WTC11 (cell line): ENCODE data around the gene ACSBG1. TPM values are rescaled to one million over a fixed set of nuclear protein-coding genes. Genes with fewer than 3 reads are reported as not detected.
"Not testable (repeated sequence)": the region's sequence is repeated elsewhere in the genome, so short reads cannot be mapped to it uniquely, and the experiment has no call there.

Experiments
- ATAC-seq: fragments of 200-7000 bp; cut with Tn5 transposase; 2 replicates; pipeline ENCODE4 v1.10.0; 2021; ENCODE audit warnings: mild to moderate bottlenecking, moderate library complexity
- CTCF ChIA-PET: fragments of 300-600 bp; sonication (Branson Sonifier 250); formaldehyde crosslinking; loops from one replicate; lab custom pipeline; 2021; ENCODE audit warnings: antibody characterized with exemption; lab: Charles Lee
- POLR2A ChIA-PET: fragments of 350-600 bp; sonication (Branson Sonifier 250); formaldehyde crosslinking; loops from one replicate; lab custom pipeline; 2021; ENCODE audit warnings: antibody characterized with exemption; lab: Charles Lee
- DNase-seq: peaks from one replicate; pipeline ENCODE4 v3.0.0; 2021; ENCODE audit warnings: low spot score
- H3K27ac Mint-ChIP-seq: 2 replicates; pipeline ENCODE4 v1.8.0; 2021; ENCODE audit warnings: mixed read lengths
- H3K27me3 Mint-ChIP-seq: 2 replicates; pipeline ENCODE4 v1.8.0; 2021; ENCODE audit warnings: low read depth, mild to moderate bottlenecking, moderate library complexity, mixed read lengths
- H3K36me3 Mint-ChIP-seq: 2 replicates; pipeline ENCODE4 v1.8.0; 2021; ENCODE audit warnings: mixed read lengths
- H3K4me1 Mint-ChIP-seq: 2 replicates; pipeline ENCODE4 v1.8.0; 2022; ENCODE audit warnings: mixed read lengths
- H3K4me3 Mint-ChIP-seq: 2 replicates; pipeline ENCODE4 v1.8.0; 2021; ENCODE audit warnings: mild to moderate bottlenecking, moderate library complexity, mixed read lengths
- H3K9me3 Mint-ChIP-seq: 2 replicates; pipeline ENCODE4 v1.8.0; 2021; ENCODE audit warnings: mixed read lengths
- FOXJ3 ChIP-seq: sonication (generic); formaldehyde crosslinking; IDR thresholded peaks from 2 replicates; pipeline ENCODE4 v1.9.0; 2021; ENCODE audit warnings: missing genetic modification reagents, mild to moderate bottlenecking, borderline replicate concordance
- FOXP1 ChIP-seq: sonication (generic); formaldehyde crosslinking; IDR thresholded peaks from 2 replicates; pipeline ENCODE4 v1.8.0; 2022; ENCODE audit warnings: missing genetic modification reagents, mild to moderate bottlenecking, moderate library complexity, borderline replicate concordance
- GTF2I ChIP-seq: fragments of 250-450 bp; sonication (Bioruptor Pico); conservative IDR thresholded peaks from 2 replicates; pipeline ENCODE4 v1.4.0; 2021; ENCODE audit warnings: mild to moderate bottlenecking
- MXD4 ChIP-seq: fragments of 250-450 bp; sonication (Bioruptor Pico); IDR thresholded peaks from 2 replicates; pipeline ENCODE4 v1.8.0; 2021; ENCODE audit warnings: mild to moderate bottlenecking, moderate library complexity, borderline replicate concordance
- NFE2L1 ChIP-seq: sonication (generic); formaldehyde crosslinking; IDR thresholded peaks from 2 replicates; pipeline ENCODE4 v1.8.1; 2023; ENCODE audit warnings: missing genetic modification reagents
- RELA ChIP-seq: sonication (generic); formaldehyde crosslinking; IDR thresholded peaks from 2 replicates; pipeline ENCODE4 v1.8.1; 2022; ENCODE audit warnings: missing genetic modification reagents, mild to moderate bottlenecking, borderline replicate concordance
- ZBTB21 ChIP-seq: sonication (generic); formaldehyde crosslinking; IDR thresholded peaks from 2 replicates; pipeline ENCODE4 v1.8.1; 2023; ENCODE audit warnings: mild to moderate bottlenecking, missing genetic modification reagents, borderline replicate concordance
- ZNF671 ChIP-seq: fragments of 250-450 bp; sonication (Bioruptor Pico); IDR thresholded peaks from 2 replicates; pipeline ENCODE4 v1.8.0; 2021; ENCODE audit warnings: mild to moderate bottlenecking
- total RNA-seq: library from RNA; stranded (reverse); gene quantifications from 3 replicates; pipeline ENCODE4 v1.2.3, GENCODE V29; 2021
- TF ChIP-seq, protein P1 (sequence below): fragments of 250-450 bp; sonication (Bioruptor Pico); IDR thresholded peaks from 2 replicates; pipeline ENCODE4 v1.9.0; 2021; ENCODE audit warnings: mild to moderate bottlenecking
- TF ChIP-seq, protein P2 (sequence below): sonication (generic); formaldehyde crosslinking; IDR thresholded peaks from 2 replicates; pipeline ENCODE4 v1.8.1; 2022; ENCODE audit warnings: mild to moderate bottlenecking, missing genetic modification reagents, moderate library complexity, borderline replicate concordance
- TF ChIP-seq, protein P3 (sequence below): sonication (generic); formaldehyde crosslinking; IDR thresholded peaks from 2 replicates; pipeline ENCODE4 v1.8.0; 2022; ENCODE audit warnings: mild to moderate bottlenecking, missing genetic modification reagents
- TF ChIP-seq, protein P4 (sequence below): fragments of 250-450 bp; sonication (Bioruptor Pico); conservative IDR thresholded peaks from 2 replicates; pipeline ENCODE4 v1.9.0; 2021; ENCODE audit warnings: mild to moderate bottlenecking
- TF ChIP-seq, protein P5 (sequence below): sonication (generic); formaldehyde crosslinking; IDR thresholded peaks from 2 replicates; pipeline ENCODE4 v1.8.1; 2022; ENCODE audit warnings: low read depth, missing genetic modification reagents, borderline replicate concordance
- TF ChIP-seq, protein P6 (sequence below): sonication (generic); formaldehyde crosslinking; conservative IDR thresholded peaks from 2 replicates; pipeline ENCODE4 v1.8.1; 2023; ENCODE audit warnings: mild to moderate bottlenecking, low read depth, missing genetic modification reagents, moderate library complexity
- TF ChIP-seq, protein P7 (sequence below): sonication (generic); formaldehyde crosslinking; IDR thresholded peaks from 2 replicates; pipeline ENCODE4 v1.8.0; 2022; ENCODE audit warnings: mild to moderate bottlenecking, missing genetic modification reagents
- TF ChIP-seq, protein P8 (sequence below): sonication (generic); formaldehyde crosslinking; IDR thresholded peaks from 2 replicates; pipeline ENCODE4 v1.8.1; 2023; ENCODE audit warnings: mild to moderate bottlenecking, missing genetic modification reagents, borderline replicate concordance
- TF ChIP-seq, protein P9 (sequence below): fragments of 250-450 bp; sonication (Bioruptor Pico); IDR thresholded peaks from 2 replicates; pipeline ENCODE4 v1.8.0; 2021; ENCODE audit warnings: mild to moderate bottlenecking

ACSBG1 gene
- total RNA-seq, 1 experiment from 2014 or later, result 5.8 TPM

DNA sequence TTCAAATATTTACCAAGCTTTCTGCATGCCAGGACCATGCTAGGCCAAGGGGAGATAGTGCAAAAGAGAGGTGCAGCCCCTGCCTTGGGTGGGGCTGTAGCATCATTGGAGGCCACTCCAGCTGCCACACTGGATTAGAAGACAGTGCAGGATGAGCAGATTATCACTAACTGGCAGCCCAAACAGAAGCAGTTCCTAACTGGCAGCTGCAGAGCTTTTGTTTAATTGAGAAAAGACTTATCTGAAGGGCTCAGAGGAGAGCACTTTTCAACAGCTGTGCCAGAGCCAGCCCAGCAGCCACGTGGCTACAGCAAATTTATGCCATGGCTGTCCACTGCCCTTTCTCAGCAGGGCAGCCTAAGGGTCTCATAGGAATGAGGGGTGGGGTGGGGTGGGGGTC, 13.5 kb upstream of the ACSBG1 start:
- CTCF ChIA-PET, result interaction anchor here (0.6 kb wide), 1 partner anchor 134 kb away, joined by 4 read pairs; no protein-coding TSS in a partner anchor
- H3K9me3 Mint-ChIP-seq, result peaks cover 13% of the 10 kb centered on the region
- H3K4me3 Mint-ChIP-seq, result no peak overlapping the region
- H3K27ac Mint-ChIP-seq, result no peak overlapping the region
- TF ChIP-seq, protein P1, sequence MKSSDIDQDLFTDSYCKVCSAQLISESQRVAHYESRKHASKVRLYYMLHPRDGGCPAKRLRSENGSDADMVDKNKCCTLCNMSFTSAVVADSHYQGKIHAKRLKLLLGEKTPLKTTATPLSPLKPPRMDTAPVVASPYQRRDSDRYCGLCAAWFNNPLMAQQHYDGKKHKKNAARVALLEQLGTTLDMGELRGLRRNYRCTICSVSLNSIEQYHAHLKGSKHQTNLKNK (CRISPR knock-in tag), result no peak
- TF ChIP-seq RELA (CRISPR knock-in tag) (no peak), GTF2I (CRISPR knock-in tag) (no peak), MXD4 (CRISPR knock-in tag) (no peak), ZBTB21 (no peak), ZNF671 (CRISPR knock-in tag) (no peak), FOXP1 (CRISPR knock-in tag) (no peak), NFE2L1 (CRISPR knock-in tag) (no peak), FOXJ3 (CRISPR knock-in tag) (no peak)
- TF ChIP-seq, protein P2, sequence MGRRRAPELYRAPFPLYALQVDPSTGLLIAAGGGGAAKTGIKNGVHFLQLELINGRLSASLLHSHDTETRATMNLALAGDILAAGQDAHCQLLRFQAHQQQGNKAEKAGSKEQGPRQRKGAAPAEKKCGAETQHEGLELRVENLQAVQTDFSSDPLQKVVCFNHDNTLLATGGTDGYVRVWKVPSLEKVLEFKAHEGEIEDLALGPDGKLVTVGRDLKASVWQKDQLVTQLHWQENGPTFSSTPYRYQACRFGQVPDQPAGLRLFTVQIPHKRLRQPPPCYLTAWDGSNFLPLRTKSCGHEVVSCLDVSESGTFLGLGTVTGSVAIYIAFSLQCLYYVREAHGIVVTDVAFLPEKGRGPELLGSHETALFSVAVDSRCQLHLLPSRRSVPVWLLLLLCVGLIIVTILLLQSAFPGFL (CRISPR knock-in tag), result no peak
- TF ChIP-seq, protein P3, sequence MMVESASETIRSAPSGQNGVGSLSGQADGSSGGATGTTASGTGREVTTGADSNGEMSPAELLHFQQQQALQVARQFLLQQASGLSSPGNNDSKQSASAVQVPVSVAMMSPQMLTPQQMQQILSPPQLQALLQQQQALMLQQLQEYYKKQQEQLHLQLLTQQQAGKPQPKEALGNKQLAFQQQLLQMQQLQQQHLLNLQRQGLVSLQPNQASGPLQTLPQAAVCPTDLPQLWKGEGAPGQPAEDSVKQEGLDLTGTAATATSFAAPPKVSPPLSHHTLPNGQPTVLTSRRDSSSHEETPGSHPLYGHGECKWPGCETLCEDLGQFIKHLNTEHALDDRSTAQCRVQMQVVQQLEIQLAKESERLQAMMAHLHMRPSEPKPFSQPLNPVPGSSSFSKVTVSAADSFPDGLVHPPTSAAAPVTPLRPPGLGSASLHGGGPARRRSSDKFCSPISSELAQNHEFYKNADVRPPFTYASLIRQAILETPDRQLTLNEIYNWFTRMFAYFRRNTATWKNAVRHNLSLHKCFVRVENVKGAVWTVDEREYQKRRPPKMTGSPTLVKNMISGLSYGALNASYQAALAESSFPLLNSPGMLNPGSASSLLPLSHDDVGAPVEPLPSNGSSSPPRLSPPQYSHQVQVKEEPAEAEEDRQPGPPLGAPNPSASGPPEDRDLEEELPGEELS (CRISPR knock-in tag), result no peak
- TF ChIP-seq, protein P4, sequence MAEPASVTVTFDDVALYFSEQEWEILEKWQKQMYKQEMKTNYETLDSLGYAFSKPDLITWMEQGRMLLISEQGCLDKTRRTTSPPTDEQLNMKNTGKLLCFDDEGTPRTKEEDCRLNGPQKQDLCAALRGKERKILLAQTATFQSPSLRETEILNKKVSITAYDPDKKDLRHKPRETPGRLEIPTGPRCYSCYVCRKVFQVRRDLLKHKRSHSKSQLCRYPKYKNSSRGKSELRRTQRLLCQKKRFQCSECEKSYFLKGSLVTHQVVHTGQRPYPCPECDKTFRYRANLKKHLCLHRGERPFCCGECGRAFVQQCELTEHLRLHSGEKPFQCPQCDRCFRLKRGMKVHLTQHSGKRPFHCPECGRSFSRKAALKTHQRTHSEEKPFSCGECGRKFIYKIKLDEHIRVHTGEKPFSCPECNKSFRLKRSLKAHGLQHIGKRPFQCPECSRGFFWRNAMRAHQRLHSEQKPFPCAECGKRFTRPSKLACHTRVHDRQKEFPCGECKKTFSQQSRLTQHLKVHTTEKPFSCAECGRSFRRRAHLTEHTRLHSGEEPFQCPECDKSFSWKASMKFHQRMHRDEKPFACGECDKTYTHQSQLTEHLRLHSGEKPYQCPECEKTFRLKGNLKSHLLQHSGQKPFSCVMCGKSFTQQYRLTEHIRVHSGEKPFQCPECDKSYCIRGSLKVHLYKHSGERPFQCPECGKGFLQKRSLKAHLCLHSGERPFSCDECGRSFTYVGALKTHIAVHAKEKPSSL (CRISPR knock-in tag), result no peak
- TF ChIP-seq, protein P5, sequence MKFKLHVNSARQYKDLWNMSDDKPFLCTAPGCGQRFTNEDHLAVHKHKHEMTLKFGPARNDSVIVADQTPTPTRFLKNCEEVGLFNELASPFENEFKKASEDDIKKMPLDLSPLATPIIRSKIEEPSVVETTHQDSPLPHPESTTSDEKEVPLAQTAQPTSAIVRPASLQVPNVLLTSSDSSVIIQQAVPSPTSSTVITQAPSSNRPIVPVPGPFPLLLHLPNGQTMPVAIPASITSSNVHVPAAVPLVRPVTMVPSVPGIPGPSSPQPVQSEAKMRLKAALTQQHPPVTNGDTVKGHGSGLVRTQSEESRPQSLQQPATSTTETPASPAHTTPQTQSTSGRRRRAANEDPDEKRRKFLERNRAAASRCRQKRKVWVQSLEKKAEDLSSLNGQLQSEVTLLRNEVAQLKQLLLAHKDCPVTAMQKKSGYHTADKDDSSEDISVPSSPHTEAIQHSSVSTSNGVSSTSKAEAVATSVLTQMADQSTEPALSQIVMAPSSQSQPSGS (CRISPR knock-in tag), result no peak
- TF ChIP-seq, protein P6, sequence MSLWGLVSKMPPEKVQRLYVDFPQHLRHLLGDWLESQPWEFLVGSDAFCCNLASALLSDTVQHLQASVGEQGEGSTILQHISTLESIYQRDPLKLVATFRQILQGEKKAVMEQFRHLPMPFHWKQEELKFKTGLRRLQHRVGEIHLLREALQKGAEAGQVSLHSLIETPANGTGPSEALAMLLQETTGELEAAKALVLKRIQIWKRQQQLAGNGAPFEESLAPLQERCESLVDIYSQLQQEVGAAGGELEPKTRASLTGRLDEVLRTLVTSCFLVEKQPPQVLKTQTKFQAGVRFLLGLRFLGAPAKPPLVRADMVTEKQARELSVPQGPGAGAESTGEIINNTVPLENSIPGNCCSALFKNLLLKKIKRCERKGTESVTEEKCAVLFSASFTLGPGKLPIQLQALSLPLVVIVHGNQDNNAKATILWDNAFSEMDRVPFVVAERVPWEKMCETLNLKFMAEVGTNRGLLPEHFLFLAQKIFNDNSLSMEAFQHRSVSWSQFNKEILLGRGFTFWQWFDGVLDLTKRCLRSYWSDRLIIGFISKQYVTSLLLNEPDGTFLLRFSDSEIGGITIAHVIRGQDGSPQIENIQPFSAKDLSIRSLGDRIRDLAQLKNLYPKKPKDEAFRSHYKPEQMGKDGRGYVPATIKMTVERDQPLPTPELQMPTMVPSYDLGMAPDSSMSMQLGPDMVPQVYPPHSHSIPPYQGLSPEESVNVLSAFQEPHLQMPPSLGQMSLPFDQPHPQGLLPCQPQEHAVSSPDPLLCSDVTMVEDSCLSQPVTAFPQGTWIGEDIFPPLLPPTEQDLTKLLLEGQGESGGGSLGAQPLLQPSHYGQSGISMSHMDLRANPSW, result no peak
- TF ChIP-seq, protein P7, sequence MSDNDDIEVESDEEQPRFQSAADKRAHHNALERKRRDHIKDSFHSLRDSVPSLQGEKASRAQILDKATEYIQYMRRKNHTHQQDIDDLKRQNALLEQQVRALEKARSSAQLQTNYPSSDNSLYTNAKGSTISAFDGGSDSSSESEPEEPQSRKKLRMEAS (CRISPR knock-in tag), result no peak
- TF ChIP-seq, protein P8, sequence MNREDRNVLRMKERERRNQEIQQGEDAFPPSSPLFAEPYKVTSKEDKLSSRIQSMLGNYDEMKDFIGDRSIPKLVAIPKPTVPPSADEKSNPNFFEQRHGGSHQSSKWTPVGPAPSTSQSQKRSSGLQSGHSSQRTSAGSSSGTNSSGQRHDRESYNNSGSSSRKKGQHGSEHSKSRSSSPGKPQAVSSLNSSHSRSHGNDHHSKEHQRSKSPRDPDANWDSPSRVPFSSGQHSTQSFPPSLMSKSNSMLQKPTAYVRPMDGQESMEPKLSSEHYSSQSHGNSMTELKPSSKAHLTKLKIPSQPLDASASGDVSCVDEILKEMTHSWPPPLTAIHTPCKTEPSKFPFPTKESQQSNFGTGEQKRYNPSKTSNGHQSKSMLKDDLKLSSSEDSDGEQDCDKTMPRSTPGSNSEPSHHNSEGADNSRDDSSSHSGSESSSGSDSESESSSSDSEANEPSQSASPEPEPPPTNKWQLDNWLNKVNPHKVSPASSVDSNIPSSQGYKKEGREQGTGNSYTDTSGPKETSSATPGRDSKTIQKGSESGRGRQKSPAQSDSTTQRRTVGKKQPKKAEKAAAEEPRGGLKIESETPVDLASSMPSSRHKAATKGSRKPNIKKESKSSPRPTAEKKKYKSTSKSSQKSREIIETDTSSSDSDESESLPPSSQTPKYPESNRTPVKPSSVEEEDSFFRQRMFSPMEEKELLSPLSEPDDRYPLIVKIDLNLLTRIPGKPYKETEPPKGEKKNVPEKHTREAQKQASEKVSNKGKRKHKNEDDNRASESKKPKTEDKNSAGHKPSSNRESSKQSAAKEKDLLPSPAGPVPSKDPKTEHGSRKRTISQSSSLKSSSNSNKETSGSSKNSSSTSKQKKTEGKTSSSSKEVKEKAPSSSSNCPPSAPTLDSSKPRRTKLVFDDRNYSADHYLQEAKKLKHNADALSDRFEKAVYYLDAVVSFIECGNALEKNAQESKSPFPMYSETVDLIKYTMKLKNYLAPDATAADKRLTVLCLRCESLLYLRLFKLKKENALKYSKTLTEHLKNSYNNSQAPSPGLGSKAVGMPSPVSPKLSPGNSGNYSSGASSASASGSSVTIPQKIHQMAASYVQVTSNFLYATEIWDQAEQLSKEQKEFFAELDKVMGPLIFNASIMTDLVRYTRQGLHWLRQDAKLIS (CRISPR knock-in tag), result no peak
- TF ChIP-seq, protein P9, sequence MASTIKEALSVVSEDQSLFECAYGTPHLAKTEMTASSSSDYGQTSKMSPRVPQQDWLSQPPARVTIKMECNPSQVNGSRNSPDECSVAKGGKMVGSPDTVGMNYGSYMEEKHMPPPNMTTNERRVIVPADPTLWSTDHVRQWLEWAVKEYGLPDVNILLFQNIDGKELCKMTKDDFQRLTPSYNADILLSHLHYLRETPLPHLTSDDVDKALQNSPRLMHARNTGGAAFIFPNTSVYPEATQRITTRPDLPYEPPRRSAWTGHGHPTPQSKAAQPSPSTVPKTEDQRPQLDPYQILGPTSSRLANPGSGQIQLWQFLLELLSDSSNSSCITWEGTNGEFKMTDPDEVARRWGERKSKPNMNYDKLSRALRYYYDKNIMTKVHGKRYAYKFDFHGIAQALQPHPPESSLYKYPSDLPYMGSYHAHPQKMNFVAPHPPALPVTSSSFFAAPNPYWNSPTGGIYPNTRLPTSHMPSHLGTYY (CRISPR knock-in tag), result no peak
- DNase-seq, result no peak
- peaks cover 15% of the 10 kb centered on the region for H3K4me1 Mint-ChIP-seq
- H3K36me3 Mint-ChIP-seq, result peaks cover 5% of the 10 kb centered on the region
- ATAC-seq, result no peak
- H3K27me3 Mint-ChIP-seq, result peaks cover 3% of the 10 kb centered on the region
- POLR2A ChIA-PET, result no interaction called here

DNA sequence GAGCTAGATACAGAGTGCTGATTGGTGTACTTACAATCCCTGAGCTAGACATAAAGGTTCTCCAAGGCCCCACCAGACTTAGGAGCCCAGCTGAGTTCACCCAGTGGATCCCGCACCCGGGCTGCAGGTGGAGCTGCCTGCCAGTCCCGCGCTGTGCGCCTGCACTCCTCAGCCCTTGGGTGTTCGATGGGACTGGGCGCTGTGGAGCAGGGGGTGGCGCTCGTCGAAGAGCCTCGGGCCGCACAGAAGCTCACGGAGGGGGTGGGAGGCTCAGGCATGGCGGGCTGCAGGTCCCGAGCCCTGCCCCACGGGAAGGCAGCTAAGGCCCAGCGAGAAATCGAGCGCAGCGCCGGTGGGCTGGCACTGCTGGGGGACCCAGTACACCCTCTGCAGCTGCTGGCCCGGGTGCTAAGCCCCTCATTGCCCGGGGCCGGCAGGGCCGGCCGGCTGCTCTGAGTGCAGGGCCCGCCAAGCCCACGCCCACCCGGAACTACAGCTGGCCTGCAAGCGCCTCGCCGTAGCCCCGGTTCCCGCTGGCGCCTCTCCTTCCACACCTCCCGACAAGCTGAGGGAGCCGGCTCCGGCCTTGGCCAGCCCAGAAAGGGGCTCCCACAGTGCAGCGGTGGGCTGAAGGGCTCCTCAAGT, 11.7 kb upstream of the ACSBG1 start:
- H3K4me3 Mint-ChIP-seq, DNase-seq, ATAC-seq, H3K27me3 Mint-ChIP-seq, H3K36me3 Mint-ChIP-seq, POLR2A ChIA-PET, H3K27ac Mint-ChIP-seq: not testable (repeated sequence)
- H3K9me3 Mint-ChIP-seq, result peaks cover 13% of the 10 kb centered on the region
- CTCF ChIA-PET, result interaction anchor here (0.6 to 2.3 kb wide), 5 partner anchors 19 to 138 kb away, joined by 3 to 8 read pairs (median 4); no protein-coding TSS in a partner anchor
- peaks cover 22% of the 10 kb centered on the region for H3K4me1 Mint-ChIP-seq
